Stomach (tissue), 9 donors: ENCODE data around the gene RBBP9. TPM values are rescaled to one million over a fixed set of nuclear protein-coding genes. Genes with fewer than 3 reads are reported as not detected.
"Not testable (repeated sequence)": the region's sequence is repeated elsewhere in the genome, so short reads cannot be mapped to it uniquely, and the experiment has no call there.

Experiments used
- DNase-seq, 2 donors: peaks; one replicate each; pipeline versions ENCODE4 v3.0.0 to v3.0.0-alpha.2; 2013 to 2019
- H3K27ac ChIP-seq, 5 donors: fragments of 200-600 bp in 4 of 5; sonication (generic) in 4 of 5; one replicate each; pipeline ENCODE4 v1.5.1; 2013 to 2019; ENCODE audit warnings: mild to moderate bottlenecking in 1 of 5, moderate library complexity in 1 of 5
- H3K27me3 ChIP-seq, 3 donors: fragments of 200-600 bp; sonication (generic); one replicate each; pipeline ENCODE4 v1.5.1; 2017 to 2019; ENCODE audit warnings: mixed run types in 1 of 3
- H3K36me3 ChIP-seq, 4 donors: fragments of 200-600 bp; sonication (generic); 1 replicate in 3 of 4; 2 replicates in 1 of 4; pipeline ENCODE4 v1.5.1; 2016 to 2019
- H3K4me1 ChIP-seq, 4 donors: fragments of 200-600 bp; sonication (generic); one replicate each; pipeline ENCODE4 v1.5.1; 2016 to 2019
- H3K4me3 ChIP-seq, 4 donors: fragments of 200-600 bp; sonication (generic) in 3 of 4; one replicate each; pipeline ENCODE4 v1.5.1; 2016 to 2019; ENCODE audit warnings: mild to moderate bottlenecking in 1 of 4
- H3K9me3 ChIP-seq, 4 donors: fragments of 200-600 bp; sonication (generic); one replicate each; pipeline ENCODE4 v1.5.1; 2016 to 2019
- CTCF ChIP-seq, 7 experiments: fragments of 450-650 bp in 4 of 7; fragments of 200-600 bp in 3 of 7; sonication (generic) in 3 of 7; IDR thresholded peaks; one replicate each; pipeline ENCODE4 v1.5.1; 2016 to 2019; ENCODE audit warnings: antibody characterized with exemption in 7 of 7, control low read depth in 2 of 7, mild to moderate bottlenecking in 1 of 7
- EP300 ChIP-seq: sonication (generic); formaldehyde crosslinking; IDR thresholded peaks from one replicate; pipeline ENCODE4 v1.6.1; 2017; ENCODE audit warnings: antibody characterized with exemption
- POLR2A ChIP-seq, 4 donors: fragments of 450-650 bp; IDR thresholded peaks; one replicate each; pipeline ENCODE4 v1.6.1; 2016; ENCODE audit warnings: antibody characterized with exemption in 4 of 4, control low read depth in 2 of 4, mild to moderate bottlenecking in 1 of 4, moderate library complexity in 1 of 4
- POLR2AphosphoS5 ChIP-seq, 3 donors: sonication (generic); formaldehyde crosslinking; IDR thresholded peaks; one replicate each; pipeline ENCODE4 v1.6.1; 2016; ENCODE audit warnings: antibody characterized with exemption in 3 of 3
- WGBS, 5 donors: extraction: QIAGEN DNeasy Blood & Tissue Kit in 3 of 5; methylation state at CpG; one replicate each; pipeline versions ENCODE4 v1.1.5 to v1.1.7; 2013 to 2018; 5-methylcytosine and 5-hydroxymethylcytosine counted together
- intact Hi-C: fragments of 100-400 bp; cut with DNase I; formaldehyde crosslinking; loops from one replicate; pipeline ENCODE4 v1.15.1; 2023; ENCODE audit warnings: low total_unique reads
- polyA plus RNA-seq, 3 donors: library from polyadenylated mRNA; stranded (reverse); fragments of 200-250 nt; gene quantifications; one replicate each; pipeline ENCODE4 v1.2.3, GENCODE V29; 2013
- total RNA-seq, 5 donors: library from RNA; depleted of rRNA; stranded (reverse); fragments of >200 nt; gene quantifications; one replicate each; pipeline versions ENCODE4 v1.1.0 to v1.2.3, GENCODE V29; 2014 to 2016
- donor health status: healthy with polysubstance abuse.
- donor health status: Bipolar disorder and iron deficiency.
- donor health status: healthy.

Gene RBBP9
- total and polyA plus RNA-seq, 8 donors, result 0.58 to 20.7 (median 5.0) TPM

GRCh38 chr20:18504479-18505060 is 7.5 kb upstream of the RBBP9 start:
- TF ChIP-seq EP300 (no peak), POLR2A (IDR thresholded peaks at IDR 0.05) (no peak), POLR2AphosphoS5 (IDR thresholded peaks at IDR 0.05) (no peak), CTCF (IDR thresholded peaks at IDR 0.05) (no peak)
- intact Hi-C loops, result no loop called here

GRCh38 chr20:18501672-18502071 is 4.6 kb upstream of the RBBP9 start:
- H3K27ac ChIP-seq, H3K27me3 ChIP-seq, H3K4me3 ChIP-seq, intact Hi-C loops, H3K4me1 ChIP-seq, DNase-seq, H3K9me3 ChIP-seq, H3K36me3 ChIP-seq: not testable (repeated sequence)
- WGBS, 5 donors, result 63 to 85% (median 67%) methylated on average over 1 of the region's 1 CpG

More at GRCh38 chr20:18504479-18505060, 7.5 kb upstream of the RBBP9 start:
- Histone ChIP-seq H3K4me1 (peaks cover 0 to 22% (median 20%) of the 10 kb centered on the region in 4 donors), H3K27me3 (peaks cover 0 to 9% (median 0%) of the 10 kb centered on the region in 3 donors), H3K27ac (peak overlapping the region in 1 of 5 donors; percentile 32), H3K4me3 (peak overlapping the region in 1 of 4 donors; percentile 1), H3K36me3 (peaks cover 0 to 2% (median under 1%) of the 10 kb centered on the region in 4 donors), H3K9me3 (no peaks in the 10 kb centered on the region)
- WGBS, 5 donors, result 67 to 78% (median 68%) methylated on average over 31 of the region's 31 CpGs
- peak in 1 of 2 donors; percentile 41 for DNase-seq

GRCh38 chr20:18497603-18498002 is 578 bp upstream of the RBBP9 start:
- no peak for TF ChIP-seq CTCF (IDR thresholded peaks at IDR 0.05)
- TF ChIP-seq POLR2A (IDR thresholded peaks at IDR 0.05), result no peak
- no peak for TF ChIP-seq EP300
- TF ChIP-seq POLR2AphosphoS5 (IDR thresholded peaks at IDR 0.05), result no peak
- Histone ChIP-seq H3K4me1 (peaks cover 6 to 17% (median 13%) of the 10 kb centered on the region in 4 donors), H3K36me3 (peaks cover 0 to 15% (median 13%) of the 10 kb centered on the region in 4 donors), H3K27ac (peak overlapping the region in 2 of 5 donors; percentile 55 to 78), H3K9me3 (no peaks in the 10 kb centered on the region), H3K4me3 (peak overlapping the region in 3 of 4 donors; percentile 70 to 84 (median 77)), H3K27me3 (no peaks in the 10 kb centered on the region)
- WGBS, 5 donors, result 91 to 97% (median 95%) methylated on average over 3 of the region's 3 CpGs
- DNase-seq, result no peak
- intact Hi-C loops, result no loop called here

- WGBS, 5 donors, result 14 to 20% (median 16%) methylated on average over 7 of the region's 7 CpGs
- peak overlapping the region; percentile 70 to 84 (median 78) for H3K4me3 ChIP-seq
- peaks cover 0 to 28% (median 23%) of the 10 kb centered on the region in 4 donors for H3K36me3 ChIP-seq
- no peak for TF ChIP-seq EP300
- TF ChIP-seq CTCF (IDR thresholded peaks at IDR 0.05), result no peak
- no peak for TF ChIP-seq POLR2A (IDR thresholded peaks at IDR 0.05)
- TF ChIP-seq POLR2AphosphoS5 (IDR thresholded peaks at IDR 0.05), result no peak
- no peaks in the 10 kb centered on the region for H3K27me3 ChIP-seq
- no peaks in the 10 kb centered on the region for H3K9me3 ChIP-seq
- peaks cover 6 to 17% (median 13%) of the 10 kb centered on the region in 4 donors for H3K4me1 ChIP-seq
- DNase-seq, result peak in 1 of 2 donors; percentile 21
- intact Hi-C loops, result no loop called here
- peak overlapping the region in 1 of 5 donors; percentile 78 for H3K27ac ChIP-seq
Measured at GRCh38 chr20:18496042-18496441, 983 bp downstream of the RBBP9 start.

- Histone ChIP-seq H3K4me1 (no peaks in the 10 kb centered on the region), H3K27me3 (no peaks in the 10 kb centered on the region), H3K36me3 (peaks cover 16 to 85% (median 83%) of the 10 kb centered on the region in 4 donors), H3K27ac (no peak overlapping the region), H3K9me3 (no peaks in the 10 kb centered on the region), H3K4me3 (no peak overlapping the region)
- DNase-seq, result no peak
- WGBS, 5 donors, result 90 to 98% (median 97%) methylated on average over 3 of the region's 3 CpGs
- intact Hi-C loops, result no loop called here
- TF ChIP-seq POLR2A (IDR thresholded peaks at IDR 0.05) (no peak), CTCF (IDR thresholded peaks at IDR 0.05) (no peak), POLR2AphosphoS5 (IDR thresholded peaks at IDR 0.05) (no peak), EP300 (no peak)
Measured at GRCh38 chr20:18488301-18488700, 8.7 kb downstream of the RBBP9 start.
